Caco-2 (cell line): ENCODE data around the gene LUZP1. TPM values are rescaled to one million over a fixed set of nuclear protein-coding genes. Genes with fewer than 3 reads are reported as not detected.

Source experiments
- BruUV-seq: library from RNA; stranded (reverse); fragments of 400-500 nt; replicated peaks from 2 replicates; lab custom pipeline; 2021; lab: Mats Ljungman, UMichigan
- CTCF ChIA-PET: fragments of 300-600 bp; sonication (Branson Sonifier 250); formaldehyde crosslinking; loops from one replicate; lab custom pipeline; 2022; ENCODE audit warnings: antibody characterized with exemption; lab: Charles Lee
- POLR2A ChIA-PET: fragments of 300-600 bp; sonication (Branson Sonifier 250); formaldehyde crosslinking; loops from one replicate; lab custom pipeline; 2022; ENCODE audit warnings: antibody characterized with exemption; lab: Charles Lee
- DNase-seq, 2 experiments: peaks; one replicate each; pipeline versions ENCODE4 v3.0.0 to v3.0.0-alpha.2; 2020 to 2022
- H3K27me3 ChIP-seq: replicated peaks from 2 replicates; pipeline ENCODE4 v1.6.0; 2011; ENCODE audit warnings: low read length; ENCODE audit not compliant: control insufficient read depth, insufficient read depth
- H3K36me3 ChIP-seq: 2 replicates; pipeline ENCODE4 v1.5.1; 2011; ENCODE audit warnings: low read length; ENCODE audit not compliant: control insufficient read depth, insufficient read depth
- H3K4me1 ChIP-seq: fragments of 250-450 bp; sonication (Bioruptor Pico); 2 replicates; pipeline ENCODE4 v1.5.1; 2020; ENCODE audit warnings: mild to moderate bottlenecking
- H3K4me3 ChIP-seq: 2 replicates; pipeline ENCODE4 v1.5.1; 2011; ENCODE audit warnings: low read depth, mild to moderate bottlenecking, control low read depth, low read length
- H3K9me3 ChIP-seq: fragments of 250-450 bp; sonication (Bioruptor Pico); 2 replicates; pipeline ENCODE4 v1.5.1; 2020; ENCODE audit warnings: mild to moderate bottlenecking, moderate library complexity
- H3K27ac Mint-ChIP-seq: one replicate; pipeline ENCODE4 v1.8.0; 2022; ENCODE audit warnings: mixed read lengths; ENCODE audit not compliant: unreplicated experiment
- H3K27me3 Mint-ChIP-seq: one replicate; pipeline ENCODE4 v1.8.0; 2022; ENCODE audit warnings: mixed read lengths; ENCODE audit not compliant: insufficient read depth, unreplicated experiment
- H3K36me3 Mint-ChIP-seq: one replicate; pipeline ENCODE4 v1.8.0; 2022; ENCODE audit warnings: mild to moderate bottlenecking, mixed read lengths; ENCODE audit not compliant: insufficient read depth, unreplicated experiment
- H3K4me1 Mint-ChIP-seq: one replicate; pipeline ENCODE4 v1.8.0; 2022; ENCODE audit warnings: low read depth, mixed read lengths; ENCODE audit not compliant: unreplicated experiment
- H3K4me3 Mint-ChIP-seq: one replicate; pipeline ENCODE4 v1.8.0; 2022; ENCODE audit warnings: mild to moderate bottlenecking, moderate library complexity, mixed read lengths; ENCODE audit not compliant: unreplicated experiment
- H3K9me3 Mint-ChIP-seq: one replicate; pipeline ENCODE4 v1.8.0; 2022; ENCODE audit warnings: mixed read lengths; ENCODE audit not compliant: unreplicated experiment
- CTCF ChIP-seq, 2 experiments: fragments of 200-600 bp in 1 of 2; IDR thresholded peaks; 1 replicate in 1 of 2; 2 replicates in 1 of 2; pipeline versions ENCODE4 v1.5.1 to v1.8.0; 2011 to 2022; ENCODE audit warnings: antibody characterized with exemption in 1 of 2, control low read depth in 1 of 2, inconsistent platforms in 1 of 2, low read depth in 1 of 2, low read length in 1 of 2, mild to moderate bottlenecking in 1 of 2, moderate library complexity in 1 of 2; ENCODE audit not compliant: insufficient read depth in 1 of 2, severe bottlenecking in 1 of 2, unreplicated experiment in 1 of 2
- intact Hi-C: fragments of 100-400 bp; cut with micrococcal nuclease; formaldehyde crosslinking; loops from one replicate; pipeline ENCODE4 v1.10.0; 2022; ENCODE audit not compliant: unreplicated experiment
- total RNA-seq: library from RNA; stranded (reverse); gene quantifications from 2 replicates; pipeline ENCODE4 v1.2.3, GENCODE V29; 2022

Gene LUZP1
- total RNA-seq, 1 experiment from 2014 or later: 20.6 TPM

- no peaks in the 10 kb centered on the region for H3K4me1 Mint-ChIP-seq
- POLR2A ChIA-PET: no interaction called here
- no TSS peak for BruUV-seq
Observed at GRCh38 chr1:23135268-23135667, 33.4 kb downstream of the LUZP1 start.

GRCh38 chr1:23134055-23134454 lies 34.6 kb downstream of the LUZP1 start:
- H3K9me3 ChIP-seq: no peaks in the 10 kb centered on the region
- intact Hi-C loops: no loop called here
- no peak for DNase-seq
- no peak overlapping the region for H3K4me3 ChIP-seq
- BruUV-seq: no TSS peak
- no peaks in the 10 kb centered on the region for H3K4me1 ChIP-seq
- TF ChIP-seq CTCF (IDR thresholded peaks at IDR 0.05; ENCODE audit: insufficient read depth in 1 of 2, low read depth in 1 of 2, low read length in 1 of 2, severe bottlenecking in 1 of 2, unreplicated experiment in 1 of 2): no peak
- no peak overlapping the region for H3K27ac Mint-ChIP-seq
- POLR2A ChIA-PET: no interaction called here
- no peaks in the 10 kb centered on the region for H3K27me3 Mint-ChIP-seq
- H3K4me1 Mint-ChIP-seq: no peaks in the 10 kb centered on the region
- no peaks in the 10 kb centered on the region for H3K27me3 ChIP-seq
- no peak overlapping the region for H3K4me3 Mint-ChIP-seq
- no peaks in the 10 kb centered on the region for H3K36me3 Mint-ChIP-seq
- no peaks in the 10 kb centered on the region for H3K36me3 ChIP-seq
- CTCF ChIA-PET: no interaction called here
- no peaks in the 10 kb centered on the region for H3K9me3 Mint-ChIP-seq

More at GRCh38 chr1:23135268-23135667, 33.4 kb downstream of the LUZP1 start:
- no peaks in the 10 kb centered on the region for H3K27me3 Mint-ChIP-seq
- CTCF ChIA-PET: no interaction called here
- H3K4me3 ChIP-seq: no peak overlapping the region
- no peak overlapping the region for H3K27ac Mint-ChIP-seq
- no peak for DNase-seq
- no peak for TF ChIP-seq CTCF (IDR thresholded peaks at IDR 0.05; ENCODE audit: insufficient read depth in 1 of 2, low read depth in 1 of 2, low read length in 1 of 2, severe bottlenecking in 1 of 2, unreplicated experiment in 1 of 2)
- intact Hi-C loops: no loop called here
- no peaks in the 10 kb centered on the region for H3K36me3 ChIP-seq
- H3K4me3 Mint-ChIP-seq: no peak overlapping the region
- H3K36me3 Mint-ChIP-seq: no peaks in the 10 kb centered on the region
- H3K9me3 Mint-ChIP-seq: no peaks in the 10 kb centered on the region
- no peaks in the 10 kb centered on the region for H3K27me3 ChIP-seq
- no peaks in the 10 kb centered on the region for H3K4me1 ChIP-seq
- H3K9me3 ChIP-seq: no peaks in the 10 kb centered on the region

- H3K36me3 ChIP-seq: no peaks in the 10 kb centered on the region
- H3K4me3 ChIP-seq: no peak overlapping the region
- no peaks in the 10 kb centered on the region for H3K36me3 Mint-ChIP-seq
- no peaks in the 10 kb centered on the region for H3K9me3 ChIP-seq
- no peaks in the 10 kb centered on the region for H3K27me3 ChIP-seq
- no peak for TF ChIP-seq CTCF (IDR thresholded peaks at IDR 0.05; ENCODE audit: insufficient read depth in 1 of 2, low read depth in 1 of 2, low read length in 1 of 2, severe bottlenecking in 1 of 2, unreplicated experiment in 1 of 2)
- H3K27me3 Mint-ChIP-seq: no peaks in the 10 kb centered on the region
- H3K27ac Mint-ChIP-seq: no peak overlapping the region
- no peaks in the 10 kb centered on the region for H3K4me1 Mint-ChIP-seq
- no peak overlapping the region for H3K4me3 Mint-ChIP-seq
- ChIA-PET CTCF (no interaction called here), POLR2A (no interaction called here)
- H3K4me1 ChIP-seq: no peaks in the 10 kb centered on the region
- intact Hi-C loops: no loop called here
- DNase-seq: no peak
- BruUV-seq: no TSS peak
- no peaks in the 10 kb centered on the region for H3K9me3 Mint-ChIP-seq
Observed at GRCh38 chr1:23133587-23133986, 35.1 kb downstream of the LUZP1 start.
